Measurements from ENCODE around the gene SNX30.

- TF ChIP-seq CTCF (IDR thresholded peaks at IDR 0.05) = no peak
- TF ChIP-seq POLR2AphosphoS5 (IDR thresholded peaks at IDR 0.05; ENCODE audit: low read depth, low read length) = no peak
These were observed 24.6 kb upstream of the SNX30 start for GRCh38 chr9:112725961-112726360.

Data from Panc1 (cell line).